Measurements from ENCODE around the gene GATA2.

DNA sequence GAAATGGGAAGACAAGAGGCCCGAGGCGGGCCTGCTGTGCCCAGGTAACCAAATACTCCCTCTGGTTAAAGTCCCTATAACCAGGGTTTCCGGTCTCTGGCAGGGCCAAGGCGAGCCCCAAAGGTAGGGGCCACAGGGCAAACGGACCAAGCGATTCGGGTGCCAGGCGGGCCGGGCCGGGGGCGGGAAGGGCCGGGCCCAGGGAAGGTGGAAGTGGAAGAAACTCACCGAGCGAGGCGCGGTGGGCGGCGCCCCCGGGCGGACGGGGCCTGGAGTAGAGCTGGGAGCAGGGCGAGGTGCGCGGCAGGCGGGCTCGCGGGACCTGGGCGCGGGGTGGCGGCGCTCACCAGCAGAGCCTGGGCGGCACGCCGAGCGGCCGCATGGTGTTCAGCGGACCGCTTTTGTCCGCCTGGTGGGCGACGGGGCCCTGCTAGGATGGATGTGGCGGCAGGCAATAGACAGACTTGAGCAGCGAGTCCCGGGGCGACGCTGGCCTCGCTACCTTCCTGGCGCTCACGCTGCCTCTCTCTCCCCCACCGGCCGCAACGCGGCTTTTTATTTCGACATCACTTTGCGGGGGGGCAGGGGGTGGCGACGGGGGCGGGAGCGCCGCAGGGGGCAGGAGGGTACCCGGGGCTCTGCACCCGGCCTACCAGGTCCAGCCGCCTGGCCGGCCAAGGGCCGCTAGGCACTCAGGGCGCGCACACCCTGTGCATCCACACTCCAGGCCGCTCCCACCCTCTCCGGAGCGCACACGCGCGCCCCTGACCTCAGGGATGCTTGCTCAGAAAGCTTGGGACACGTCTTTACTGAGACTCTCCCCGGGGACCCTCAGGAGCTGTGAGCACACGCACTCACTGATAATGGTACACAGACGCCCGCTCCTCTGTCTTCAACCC, at the start of gene GATA2:
- TF ChIP-seq, protein P1, sequence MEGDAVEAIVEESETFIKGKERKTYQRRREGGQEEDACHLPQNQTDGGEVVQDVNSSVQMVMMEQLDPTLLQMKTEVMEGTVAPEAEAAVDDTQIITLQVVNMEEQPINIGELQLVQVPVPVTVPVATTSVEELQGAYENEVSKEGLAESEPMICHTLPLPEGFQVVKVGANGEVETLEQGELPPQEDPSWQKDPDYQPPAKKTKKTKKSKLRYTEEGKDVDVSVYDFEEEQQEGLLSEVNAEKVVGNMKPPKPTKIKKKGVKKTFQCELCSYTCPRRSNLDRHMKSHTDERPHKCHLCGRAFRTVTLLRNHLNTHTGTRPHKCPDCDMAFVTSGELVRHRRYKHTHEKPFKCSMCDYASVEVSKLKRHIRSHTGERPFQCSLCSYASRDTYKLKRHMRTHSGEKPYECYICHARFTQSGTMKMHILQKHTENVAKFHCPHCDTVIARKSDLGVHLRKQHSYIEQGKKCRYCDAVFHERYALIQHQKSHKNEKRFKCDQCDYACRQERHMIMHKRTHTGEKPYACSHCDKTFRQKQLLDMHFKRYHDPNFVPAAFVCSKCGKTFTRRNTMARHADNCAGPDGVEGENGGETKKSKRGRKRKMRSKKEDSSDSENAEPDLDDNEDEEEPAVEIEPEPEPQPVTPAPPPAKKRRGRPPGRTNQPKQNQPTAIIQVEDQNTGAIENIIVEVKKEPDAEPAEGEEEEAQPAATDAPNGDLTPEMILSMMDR (IDR thresholded peaks at IDR 0.05) = no peak
- peak; percentile 34 for TF ChIP-seq EZH2 (IDR thresholded peaks at IDR 0.05; ENCODE audit: borderline replicate concordance, insufficient read depth, low read depth, low read length, poor library complexity, severe bottlenecking)

All from B cell (primary cell).